SK-MEL-5 (cell line): ENCODE results near the gene STRA8. TPM values are rescaled to one million over a fixed set of nuclear protein-coding genes. Genes with fewer than 3 reads are reported as not detected.
"Not testable (repeated sequence)": the region's sequence is repeated elsewhere in the genome, so short reads cannot be mapped to it uniquely, and the experiment has no call there.

ENCODE experiments used
- DNase-seq: peaks from one replicate; pipeline ENCODE4 v3.0.0-alpha.2; 2016; ENCODE audit warnings: low read depth, low spot score
- in situ Hi-C: cut with HindIII; loops from 2 replicates; pipeline ENCODE4 v1.10.0; 2016; ENCODE audit warnings: low sequenced_read_pairs, high pct_unique_total_duplicates, low pct_unique_long_range_greater_than_20kb
- total RNA-seq: library from RNA; depleted of rRNA; stranded (reverse); fragments of >200 nt; shearing (Covaris generic); gene quantifications from 2 replicates; pipeline ENCODE4 v1.2.3, GENCODE V29; 2014

Gene STRA8
- total RNA-seq, 1 experiment from 2014 or later = not detected

DNA sequence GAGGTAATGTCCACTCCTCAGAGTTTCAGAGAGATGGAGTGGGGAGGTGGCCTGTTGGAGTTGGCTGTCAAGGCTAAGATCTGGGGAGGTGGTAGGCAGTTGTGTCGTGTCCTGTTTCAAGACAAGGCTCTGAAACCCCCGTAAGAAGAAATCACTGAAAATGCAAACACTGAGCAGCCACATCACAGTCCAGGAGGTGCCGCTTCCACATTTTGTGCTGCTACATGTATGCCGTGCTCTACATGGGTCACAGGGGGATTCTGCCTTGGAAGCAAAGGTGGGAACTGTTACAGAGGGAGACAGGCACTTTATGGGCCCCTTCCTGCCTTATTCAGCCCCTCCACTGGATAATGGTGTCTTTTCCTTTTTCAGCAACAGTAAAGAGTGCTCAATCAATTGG, 34.2 kb upstream of the STRA8 start:
- DNase-seq = no peak
- in situ Hi-C loops = no loop called here

DNA sequence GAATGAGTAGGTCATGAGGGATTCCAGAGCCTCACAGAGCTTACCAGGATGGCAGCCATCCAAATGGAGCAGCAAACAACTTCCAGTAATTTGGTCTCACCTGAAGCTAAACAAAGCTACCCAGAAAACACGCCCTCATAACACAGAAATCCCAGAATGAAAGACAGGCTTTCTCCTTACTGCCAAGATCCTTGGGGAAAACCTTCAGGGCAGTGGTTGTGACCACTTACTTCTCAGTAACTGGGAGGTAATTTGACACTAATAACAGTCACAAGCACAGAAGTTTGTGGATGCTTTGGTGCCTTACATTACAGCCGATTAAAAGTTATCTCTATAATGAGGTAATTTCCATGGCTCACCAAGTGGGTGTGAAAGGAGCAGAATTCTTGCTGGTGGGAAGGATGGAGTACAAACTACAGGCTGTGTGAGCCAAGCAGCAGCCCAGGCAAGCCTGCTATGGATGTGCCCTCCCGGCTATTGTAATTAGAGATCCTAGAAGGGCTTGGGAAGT, 32.8 kb upstream of the STRA8 start:
- in situ Hi-C loops = no loop called here
- peak; percentile 27 for DNase-seq

DNA sequence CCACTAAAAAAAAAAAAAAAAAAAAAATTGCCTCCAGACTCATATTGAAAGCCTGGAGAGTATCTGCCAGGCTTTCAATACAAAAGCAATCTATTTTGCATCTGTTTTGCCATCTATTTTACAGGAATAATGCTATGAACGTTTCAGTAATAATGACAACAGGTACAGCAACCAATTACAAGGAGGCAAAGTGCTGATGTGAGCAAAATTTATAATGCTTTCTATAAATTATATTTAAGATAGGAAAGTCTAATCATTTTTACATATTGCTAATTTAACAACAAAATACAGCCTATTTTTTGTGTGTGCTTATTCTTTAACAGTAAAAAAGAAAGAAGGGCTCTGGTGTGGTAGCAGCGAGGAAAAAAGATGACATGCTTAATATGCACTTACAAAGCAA, 32.3 kb upstream of the STRA8 start:
- in situ Hi-C loops = no loop called here
- DNase-seq = no peak

DNA sequence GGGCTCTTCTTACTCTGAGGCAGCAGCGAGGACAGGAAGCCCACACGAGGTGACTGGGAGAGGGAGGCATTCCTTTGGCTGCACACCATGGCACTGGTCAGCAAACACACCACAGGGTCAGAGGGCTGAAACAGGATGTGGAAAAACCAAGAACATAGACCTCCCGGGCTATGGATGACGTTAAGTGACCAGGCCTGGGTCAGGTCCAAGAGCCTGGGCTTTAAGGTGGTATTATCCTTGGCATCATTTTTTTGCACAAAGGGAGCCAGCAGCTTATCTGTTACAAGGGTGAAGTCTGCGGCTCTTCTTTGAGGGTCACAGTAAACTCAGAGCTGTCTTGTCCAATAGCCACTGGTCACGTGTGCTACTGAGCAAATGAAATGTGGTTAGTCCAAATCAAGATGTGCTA, 29.3 kb upstream of the STRA8 start:
- in situ Hi-C loops = no loop called here

DNA sequence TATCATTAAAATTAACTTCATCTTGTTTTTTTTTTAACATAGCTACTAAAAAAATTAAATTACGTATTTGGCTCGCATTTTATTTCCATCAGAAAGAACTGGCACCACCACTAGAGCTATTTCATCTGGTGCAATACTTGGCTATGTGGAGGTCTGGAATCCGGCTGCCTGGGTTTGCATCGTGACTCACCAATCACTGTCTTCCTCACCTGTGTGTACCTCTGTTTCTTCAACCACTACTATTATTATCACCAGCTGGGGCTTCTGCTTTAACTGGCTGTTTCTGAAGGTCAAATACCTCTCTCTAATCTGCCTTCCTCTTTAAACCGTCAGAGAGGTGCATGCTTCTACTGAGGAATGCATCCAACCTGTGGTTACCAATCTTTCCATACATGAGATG, 28.8 kb upstream of the STRA8 start:
- no peak for DNase-seq
- in situ Hi-C loops = no loop called here

More for the DNA sequence above, 29.3 kb upstream of the STRA8 start:
- DNase-seq = no peak

DNA sequence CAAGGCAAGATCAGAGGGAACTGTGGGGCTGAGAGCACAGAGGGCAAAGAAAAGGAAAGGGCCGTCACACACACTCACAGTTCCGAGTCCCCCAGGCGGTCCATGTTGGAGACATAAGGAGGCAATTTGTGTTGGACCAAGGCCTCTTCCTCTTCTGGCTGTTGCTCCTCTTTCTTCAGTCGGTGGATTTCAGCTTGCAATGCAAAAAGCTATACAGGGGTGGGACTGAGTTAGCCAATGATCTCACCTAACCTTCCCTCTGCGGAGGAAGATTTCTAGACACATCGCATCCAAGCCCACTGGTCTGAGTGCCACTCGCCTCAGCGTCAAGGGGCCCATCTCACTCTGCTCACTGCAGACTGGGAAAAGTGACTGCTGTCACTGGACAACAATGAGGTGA, 27.8 kb upstream of the STRA8 start:
- in situ Hi-C loops = no loop called here
- DNase-seq = no peak

DNA sequence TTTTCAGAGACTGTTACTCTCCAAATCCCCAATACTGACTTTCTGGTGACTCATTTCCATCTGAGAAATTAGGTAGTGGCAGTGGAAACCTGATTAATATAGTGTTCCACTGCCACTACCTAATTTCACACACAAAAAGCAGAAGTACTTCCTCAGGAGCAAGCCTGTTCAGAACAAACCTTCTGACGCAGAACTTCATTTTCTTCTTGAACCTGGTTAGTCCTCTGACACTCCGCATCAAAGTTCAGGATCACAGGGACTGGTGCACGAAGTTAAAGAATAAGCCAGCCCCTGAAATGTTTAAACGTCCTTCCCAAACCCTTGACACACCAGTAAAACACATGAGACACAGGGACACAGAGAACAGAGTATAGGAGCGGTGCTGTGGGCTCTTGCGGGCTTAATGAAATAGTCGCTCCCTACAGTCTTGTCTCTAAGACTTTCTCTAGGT, 26.7 kb upstream of the STRA8 start:
- DNase-seq = no peak
- in situ Hi-C loops = no loop called here

DNA sequence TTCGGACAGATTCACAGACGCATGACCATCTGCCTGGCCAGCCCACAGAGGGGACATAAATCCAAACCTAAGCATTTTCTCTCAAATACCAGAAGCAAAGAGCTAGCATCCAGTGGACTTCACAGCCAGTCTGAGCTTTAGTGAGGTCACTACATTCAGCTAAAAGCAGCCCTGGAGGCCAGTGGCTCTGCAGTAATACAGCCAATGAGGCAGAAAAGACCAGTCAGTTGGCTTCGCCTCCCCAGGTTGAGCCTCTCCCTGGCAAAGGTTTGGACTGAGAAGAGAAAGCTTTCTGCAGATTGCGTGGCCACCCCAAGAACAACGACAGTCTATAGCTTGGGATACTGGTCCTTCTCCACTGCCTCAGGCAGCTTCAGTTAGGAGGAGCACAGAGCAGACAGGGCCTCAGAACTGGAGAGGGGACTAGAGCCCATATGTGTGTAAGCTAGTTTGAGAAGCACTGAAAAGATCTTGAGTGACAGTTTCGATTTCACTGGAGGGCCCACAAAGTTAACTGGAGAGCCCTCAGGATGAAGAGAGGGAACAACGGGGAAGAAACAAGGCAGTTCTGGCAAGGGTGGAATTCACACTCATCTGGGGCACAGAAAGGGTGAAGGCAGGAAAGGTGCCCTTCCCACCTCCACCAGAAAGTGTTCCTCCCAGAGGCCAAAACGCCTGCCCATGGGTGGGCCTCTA, 26.1 kb upstream of the STRA8 start:
- DNase-seq = no peak
- in situ Hi-C loops = no loop called here

DNA sequence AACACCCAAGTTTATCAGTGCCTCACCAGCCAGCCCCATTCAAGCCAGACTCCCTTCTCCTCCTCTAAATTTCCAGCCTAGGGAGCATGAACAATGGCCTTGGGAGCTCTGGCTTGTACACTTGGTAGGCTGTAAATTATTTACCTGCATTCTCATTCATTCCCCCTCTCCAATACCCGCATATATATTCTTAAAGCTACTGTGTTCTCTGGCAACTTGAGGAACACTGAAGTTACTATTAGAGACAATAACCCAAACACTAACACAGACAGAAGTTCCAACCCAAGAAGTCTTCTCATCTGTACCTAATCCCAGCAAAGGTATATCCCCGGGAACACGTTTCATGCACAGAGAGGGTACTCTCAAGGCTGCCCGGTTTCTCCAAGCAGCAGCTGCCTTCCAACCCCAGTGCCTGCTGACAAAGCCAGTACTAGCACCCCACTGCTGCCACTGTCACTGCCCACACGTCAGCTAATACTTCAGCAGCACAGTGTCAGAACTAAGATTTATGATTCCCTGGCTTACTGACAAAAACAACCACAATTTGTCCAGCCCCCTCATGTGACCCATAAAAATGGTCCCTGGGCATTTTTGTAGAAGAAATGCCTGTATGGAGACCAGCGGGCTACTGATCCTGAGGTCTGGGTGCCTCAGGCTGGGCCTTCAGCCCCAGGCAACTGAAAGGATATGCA, 25.4 kb upstream of the STRA8 start:
- in situ Hi-C loops = no loop called here
- DNase-seq = peak; percentile 49

DNA sequence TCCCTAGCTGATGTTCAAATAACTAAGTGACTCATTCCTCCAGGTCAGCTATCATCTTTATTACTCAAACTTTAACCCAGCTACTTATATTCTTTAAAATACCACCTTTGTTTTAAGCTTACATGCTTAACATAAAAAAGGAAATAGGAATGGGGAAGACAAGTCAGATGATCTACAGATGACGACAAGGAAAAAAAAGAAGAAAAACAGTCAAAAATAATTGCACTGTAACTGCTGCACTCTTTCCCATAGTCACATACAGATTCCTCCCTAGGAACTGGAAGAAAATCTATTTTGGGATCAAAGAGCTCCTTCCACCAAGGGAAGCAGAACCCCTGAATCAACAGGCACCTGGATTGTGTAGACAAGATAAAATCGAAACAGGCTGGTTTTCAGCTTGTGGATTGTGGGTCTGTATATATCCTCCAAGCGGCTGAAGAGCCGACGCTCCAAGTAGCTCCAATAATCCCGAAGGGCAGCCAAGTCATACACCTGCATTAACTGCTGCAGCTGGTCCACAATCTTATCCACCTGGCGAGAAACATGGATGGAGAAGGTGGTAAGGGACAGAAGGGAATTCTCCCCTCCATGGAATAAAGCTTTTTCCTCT, 24.3 kb upstream of the STRA8 start:
- DNase-seq = peak; percentile 75
- in situ Hi-C loops = no loop called here

DNA sequence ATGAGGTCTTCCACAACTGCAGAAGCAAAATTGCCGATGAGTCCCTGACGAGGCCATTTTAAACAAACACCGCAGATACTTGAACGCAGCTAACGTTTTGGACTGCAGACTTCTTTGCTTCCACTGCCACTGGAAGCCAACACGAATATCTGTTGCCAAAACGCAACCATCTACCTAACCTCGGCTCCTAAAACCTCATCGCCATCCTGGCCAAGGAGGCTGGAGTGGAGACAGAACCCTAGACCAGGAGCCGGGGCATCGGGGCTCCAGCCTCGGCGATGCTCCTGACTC, 22.8 kb upstream of the STRA8 start:
- in situ Hi-C loops = no loop called here
- DNase-seq = peak; percentile 28

DNA sequence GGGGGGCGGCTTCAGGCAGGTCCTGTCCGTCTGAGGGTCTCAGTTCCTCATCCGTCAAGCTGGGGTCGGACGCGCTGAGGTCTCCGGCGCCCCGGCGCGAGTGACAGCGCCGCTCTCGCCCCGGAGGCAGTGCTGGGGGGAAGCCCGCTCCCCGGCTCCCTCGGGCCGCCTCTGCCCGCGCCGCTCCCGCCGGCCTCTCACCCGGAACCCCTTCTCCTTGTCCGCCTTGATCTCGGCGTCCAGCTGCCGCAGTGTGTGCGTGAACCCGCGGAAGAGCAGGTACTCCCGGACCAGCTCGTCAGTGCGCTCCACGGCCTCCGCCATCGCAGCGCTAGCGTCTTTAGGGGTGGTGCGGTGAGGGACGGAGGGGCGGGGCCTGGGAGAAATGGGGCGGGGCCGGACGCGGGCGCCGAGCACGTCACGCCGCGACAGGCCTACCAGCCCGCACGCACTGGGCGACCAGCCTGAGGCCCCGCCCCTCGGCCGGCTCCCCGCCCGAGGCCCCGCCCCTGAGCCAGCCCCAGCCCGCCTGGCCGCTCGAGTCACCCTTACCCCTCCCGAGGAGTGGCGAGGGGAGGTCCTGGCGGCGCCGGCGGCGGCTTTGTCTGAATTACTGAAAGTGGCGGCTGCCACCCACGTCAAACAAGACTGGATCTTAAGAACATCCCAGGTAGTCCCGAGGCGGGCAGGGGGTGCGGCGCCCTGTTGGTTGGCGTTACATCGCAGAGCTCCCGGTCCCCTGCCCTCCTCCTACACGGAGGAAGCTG, 22.3 kb upstream of the STRA8 start, which contains the start of gene WDR91:
Gene WDR91 (minus strand): TSS at position 348 of the 767 bp plus-strand sequence. CDS start 24 bp downstream, at position 324.
- in situ Hi-C loops = no loop called here

DNA sequence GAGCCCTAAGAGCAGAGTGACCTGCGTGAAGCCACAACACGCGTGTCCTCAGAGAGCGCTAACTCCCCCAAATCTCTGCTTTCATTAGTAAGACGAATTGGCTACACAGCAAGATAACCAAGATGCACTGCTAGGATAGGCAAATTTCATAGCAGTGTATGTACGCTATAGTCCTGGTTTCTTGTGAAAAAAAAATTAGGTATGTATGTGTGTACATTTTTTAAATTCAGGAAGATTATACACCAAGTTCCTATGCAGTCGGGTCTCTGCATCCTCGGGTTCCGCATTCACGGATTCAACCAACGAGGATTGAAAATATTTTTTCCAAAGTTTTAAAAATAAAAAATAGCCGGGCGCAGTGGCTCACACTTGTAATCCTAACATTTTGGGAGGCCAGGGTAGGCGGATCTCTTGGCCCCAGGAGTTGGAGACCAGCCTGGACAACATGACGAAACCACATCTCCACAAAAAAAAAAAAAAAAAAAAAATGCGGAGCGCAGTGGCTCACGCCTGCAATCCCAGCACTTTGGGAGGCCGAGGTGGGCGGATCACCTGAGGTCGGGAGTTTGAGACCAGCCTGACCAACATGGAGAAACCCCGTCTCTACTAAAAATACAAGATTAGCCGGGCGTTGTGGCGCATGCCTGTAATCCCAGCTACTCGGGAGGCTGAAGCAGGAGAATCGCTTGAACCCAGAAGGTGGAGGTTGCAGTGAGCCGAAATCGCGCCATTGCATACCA, 21.5 kb upstream of the STRA8 start:
- in situ Hi-C loops, DNase-seq: not testable (repeated sequence)

More for the DNA sequence above, 22.3 kb upstream of the STRA8 start, which contains the start of gene WDR91:
- peak; percentile 95 for DNase-seq

DNA sequence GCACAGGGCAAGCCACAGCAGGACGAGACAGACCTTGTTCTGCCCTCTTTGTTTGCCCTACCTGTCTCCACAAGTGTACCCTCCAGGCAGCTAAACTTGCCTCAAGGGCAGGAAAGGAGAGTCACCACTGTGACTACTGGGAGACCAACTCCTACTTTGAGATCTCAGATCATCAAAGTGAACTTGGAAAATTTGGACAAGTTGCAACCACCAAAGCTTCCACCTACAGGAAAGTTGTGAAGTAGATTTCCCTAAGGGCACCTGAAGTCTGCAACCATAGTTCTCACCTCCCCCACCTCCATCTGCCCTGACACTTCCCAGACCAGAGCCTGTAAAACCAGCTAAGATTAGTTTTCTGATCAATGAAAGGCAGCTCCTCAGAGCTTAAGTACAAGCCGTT, 19.8 kb upstream of the STRA8 start:
- in situ Hi-C loops = no loop called here
- no peak for DNase-seq

DNA sequence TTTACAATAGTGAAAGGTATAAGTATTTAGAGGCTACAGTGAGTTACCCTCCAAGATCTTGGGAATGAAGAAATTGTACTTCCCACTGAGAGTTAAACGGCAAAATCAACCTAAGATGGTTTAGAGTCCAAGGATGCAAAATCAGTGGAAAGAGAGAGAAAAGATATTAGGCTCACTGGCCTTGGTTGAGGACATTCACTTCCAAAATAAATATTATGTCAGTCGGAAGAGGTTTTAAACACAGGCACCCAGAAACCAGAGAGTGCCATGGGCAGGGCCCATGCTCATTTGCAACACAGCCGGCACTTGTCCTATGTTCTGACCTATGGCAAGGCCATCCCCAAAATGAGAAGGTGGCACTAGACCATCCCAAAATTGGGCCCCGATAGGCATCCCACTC, 18.5 kb upstream of the STRA8 start:
- no peak for DNase-seq
- in situ Hi-C loops = no loop called here

DNA sequence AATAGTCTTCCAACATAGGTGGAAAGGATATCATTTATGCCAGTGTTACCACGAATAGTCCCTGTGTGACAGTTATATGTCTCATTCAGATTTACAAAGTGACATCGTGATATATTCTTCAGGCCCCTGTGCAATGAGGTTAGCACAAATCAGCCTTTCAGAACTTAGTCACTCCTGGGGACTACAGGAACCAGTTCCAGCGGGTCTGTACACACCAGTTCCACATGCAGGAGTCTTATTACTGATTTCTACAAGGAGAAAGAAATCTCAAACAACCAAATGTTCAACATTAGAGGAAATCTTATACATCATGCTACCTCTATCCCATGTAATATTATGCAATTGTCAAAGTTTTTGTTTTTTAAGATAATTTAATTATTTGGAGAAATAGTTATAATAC, 17.9 kb upstream of the STRA8 start:
- DNase-seq = no peak
- in situ Hi-C loops = no loop called here
